A549 treated with ZK216348 at 1 μM for 4 hours (cell line): ENCODE measurements around the gene AFF1. TPM values are rescaled to one million over a fixed set of nuclear protein-coding genes. Genes with fewer than 3 reads are reported as not detected.

ENCODE experiments used
- total RNA-seq: library from RNA; stranded (reverse); fragments of 200-300 nt; extraction: Qiagen RNA extraction; gene quantifications from 5 replicates; pipeline ENCODE4 v1.2.3, GENCODE V29; 2022; ENCODE audit warnings: low read depth

Gene AFF1, protein sequence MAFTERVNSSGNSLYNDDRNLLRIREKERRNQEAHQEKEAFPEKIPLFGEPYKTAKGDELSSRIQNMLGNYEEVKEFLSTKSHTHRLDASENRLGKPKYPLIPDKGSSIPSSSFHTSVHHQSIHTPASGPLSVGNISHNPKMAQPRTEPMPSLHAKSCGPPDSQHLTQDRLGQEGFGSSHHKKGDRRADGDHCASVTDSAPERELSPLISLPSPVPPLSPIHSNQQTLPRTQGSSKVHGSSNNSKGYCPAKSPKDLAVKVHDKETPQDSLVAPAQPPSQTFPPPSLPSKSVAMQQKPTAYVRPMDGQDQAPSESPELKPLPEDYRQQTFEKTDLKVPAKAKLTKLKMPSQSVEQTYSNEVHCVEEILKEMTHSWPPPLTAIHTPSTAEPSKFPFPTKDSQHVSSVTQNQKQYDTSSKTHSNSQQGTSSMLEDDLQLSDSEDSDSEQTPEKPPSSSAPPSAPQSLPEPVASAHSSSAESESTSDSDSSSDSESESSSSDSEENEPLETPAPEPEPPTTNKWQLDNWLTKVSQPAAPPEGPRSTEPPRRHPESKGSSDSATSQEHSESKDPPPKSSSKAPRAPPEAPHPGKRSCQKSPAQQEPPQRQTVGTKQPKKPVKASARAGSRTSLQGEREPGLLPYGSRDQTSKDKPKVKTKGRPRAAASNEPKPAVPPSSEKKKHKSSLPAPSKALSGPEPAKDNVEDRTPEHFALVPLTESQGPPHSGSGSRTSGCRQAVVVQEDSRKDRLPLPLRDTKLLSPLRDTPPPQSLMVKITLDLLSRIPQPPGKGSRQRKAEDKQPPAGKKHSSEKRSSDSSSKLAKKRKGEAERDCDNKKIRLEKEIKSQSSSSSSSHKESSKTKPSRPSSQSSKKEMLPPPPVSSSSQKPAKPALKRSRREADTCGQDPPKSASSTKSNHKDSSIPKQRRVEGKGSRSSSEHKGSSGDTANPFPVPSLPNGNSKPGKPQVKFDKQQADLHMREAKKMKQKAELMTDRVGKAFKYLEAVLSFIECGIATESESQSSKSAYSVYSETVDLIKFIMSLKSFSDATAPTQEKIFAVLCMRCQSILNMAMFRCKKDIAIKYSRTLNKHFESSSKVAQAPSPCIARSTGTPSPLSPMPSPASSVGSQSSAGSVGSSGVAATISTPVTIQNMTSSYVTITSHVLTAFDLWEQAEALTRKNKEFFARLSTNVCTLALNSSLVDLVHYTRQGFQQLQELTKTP
- total RNA-seq = 4.9 to 15.0 TPM (median 10.2 TPM) in 5 replicates

GRCh38 chr4:86934771-86935565 lies at the start of gene AFF1:
Gene AFF1, plus strand, starts transcription at chr4:86935011. Its CDS starts 13,523 bp downstream, at chr4:86948534.

DNA sequence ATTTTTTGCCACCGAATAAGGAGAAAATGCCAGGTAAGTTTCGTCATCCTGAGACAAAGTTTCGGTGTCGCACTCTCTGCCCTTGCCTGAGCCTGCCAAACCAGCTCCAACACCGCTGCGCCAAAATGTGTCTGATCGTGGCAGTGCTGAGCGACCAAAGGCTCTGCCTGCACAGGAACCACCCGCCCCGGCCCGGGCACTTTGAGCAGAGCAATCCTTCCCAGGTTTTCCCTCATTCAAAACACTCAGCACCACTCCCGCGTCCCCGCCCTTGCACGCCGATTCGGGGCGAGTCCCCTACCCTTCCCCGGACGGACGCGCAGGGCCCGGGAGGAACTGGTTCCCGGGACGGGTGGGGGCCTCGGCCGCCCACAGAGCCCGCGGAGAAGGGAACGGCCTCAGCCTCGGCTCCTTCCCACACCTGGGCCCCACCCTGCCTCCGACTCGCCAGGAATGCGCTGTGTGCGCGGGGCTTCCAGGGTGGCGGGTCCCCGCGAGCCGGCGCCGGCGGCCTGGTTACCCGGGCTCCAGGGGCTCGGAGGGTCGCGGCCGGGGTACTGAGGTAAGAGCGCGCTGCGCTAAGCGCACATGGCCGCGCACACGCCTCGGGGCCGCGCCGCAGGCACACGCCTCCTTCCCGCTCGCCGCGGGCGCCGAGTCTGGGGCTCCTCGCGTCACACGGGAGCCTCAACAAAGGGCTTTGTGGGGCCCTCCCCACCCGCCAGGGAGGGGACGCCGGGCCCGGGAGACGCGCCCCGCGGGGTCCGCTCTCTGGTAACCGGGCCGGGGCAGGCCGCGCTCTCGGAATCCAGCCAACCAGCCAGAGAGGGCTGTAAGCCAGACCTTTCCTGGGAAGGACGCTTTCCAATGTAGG lies 42.8 kb upstream of the AFF1 start, which contains the start of gene C4orf36:
C4orf36 (minus strand) TSS at position 661 of the 874 bp plus-strand sequence. CDS start 902 bp downstream, outside the sequence.

Other genes starting within 250 kb of the AFF1 start
- gene SLC10A6, start 85.6 kb upstream of the AFF1 start, total RNA-seq = not detected in 5 replicates
- gene C4orf36, start 42.6 kb upstream of the AFF1 start, total RNA-seq = 0.51 to 2.0 TPM (median 1.4 TPM) in 5 replicates